HEK293T (cell line): ENCODE measurements around the gene AQP12A.

Source experiments
- ARNT ChIP-seq: fragments of 450-650 bp; IDR thresholded peaks from 2 replicates; pipeline ENCODE4 v1.6.1; 2017; ENCODE audit warnings: mild to moderate bottlenecking
- BHLHE40 ChIP-seq: fragments of 450-650 bp; IDR thresholded peaks from 2 replicates; pipeline ENCODE4 v1.6.1; 2016; ENCODE audit warnings: mild to moderate bottlenecking, moderate library complexity, borderline replicate concordance
- ELF4 ChIP-seq: fragments of 450-650 bp; IDR thresholded peaks from 2 replicates; pipeline ENCODE4 v1.6.1; 2017; ENCODE audit warnings: antibody characterized with exemption
- FOXA1 ChIP-seq: fragments of 450-650 bp; IDR thresholded peaks from 2 replicates; pipeline ENCODE4 v1.6.1; 2016; ENCODE audit warnings: mild to moderate bottlenecking
- FOXK2 ChIP-seq: fragments of 450-650 bp; IDR thresholded peaks from 2 replicates; pipeline ENCODE4 v1.6.1; 2016; ENCODE audit warnings: mild to moderate bottlenecking
- FOXM1 ChIP-seq: fragments of 450-650 bp; IDR thresholded peaks from 2 replicates; pipeline ENCODE4 v1.6.1; 2017; ENCODE audit warnings: mild to moderate bottlenecking, borderline replicate concordance
- L3MBTL2 ChIP-seq: fragments of 450-650 bp; conservative IDR thresholded peaks from 2 replicates; pipeline ENCODE4 v1.6.1; 2016; ENCODE audit warnings: mild to moderate bottlenecking
- LEF1 ChIP-seq: fragments of 450-650 bp; IDR thresholded peaks from 2 replicates; pipeline ENCODE4 v1.6.1; 2017; ENCODE audit warnings: mild to moderate bottlenecking, borderline replicate concordance
- PKNOX1 ChIP-seq: fragments of 450-650 bp; IDR thresholded peaks from 2 replicates; pipeline ENCODE4 v1.6.1; 2016
- SP1 ChIP-seq: fragments of 450-650 bp; IDR thresholded peaks from 2 replicates; pipeline ENCODE4 v1.6.1; 2017
- SUZ12 ChIP-seq: fragments of 450-650 bp; IDR thresholded peaks from 2 replicates; pipeline ENCODE4 v1.6.1; 2016; ENCODE audit warnings: mild to moderate bottlenecking
- TARDBP ChIP-seq: fragments of 450-650 bp; IDR thresholded peaks from 2 replicates; pipeline ENCODE4 v1.6.1; 2016

GRCh38 chr2:240663546-240664190 is 28.0 kb upstream of the AQP12A start:
- no peak for TF ChIP-seq FOXM1
- no peak for TF ChIP-seq SP1
- TF ChIP-seq FOXK2, result no peak
- no peak for TF ChIP-seq SUZ12
- TF ChIP-seq ELF4, result no peak
- no peak for TF ChIP-seq LEF1
- TF ChIP-seq TARDBP, result no peak
- TF ChIP-seq L3MBTL2, result no peak
- TF ChIP-seq BHLHE40, result no peak
- no peak for TF ChIP-seq PKNOX1
- no peak for TF ChIP-seq FOXA1
- no peak for TF ChIP-seq ARNT
